IMR-90 (cell line): Measurements from ENCODE around the gene RNFT2. TPM values are rescaled to one million over a fixed set of nuclear protein-coding genes. Genes with fewer than 3 reads are reported as not detected.

Source experiments
- ATAC-seq: fragments of 200-7000 bp; cut with Tn5 transposase; 2 replicates; pipeline ENCODE4 v1.9.1; 2020; ENCODE audit warnings: low read depth, mild to moderate bottlenecking, moderate library complexity
- BruUV-seq: library from RNA; stranded (reverse); fragments of 400-500 nt; replicated peaks from 2 replicates; lab custom pipeline; 2021; lab: Mats Ljungman, UMichigan
- CTCF ChIA-PET: fragments of 300-600 bp; formaldehyde crosslinking; extraction: SDS; loops from one replicate; lab custom pipeline; 2021; ENCODE audit warnings: antibody characterized with exemption; lab: Yijun Ruan, JAX
- POLR2A ChIA-PET: fragments of 300-600 bp; sonication (Branson Sonifier 250); formaldehyde crosslinking; loops from one replicate; lab custom pipeline; 2022; ENCODE audit warnings: antibody characterized with exemption; ENCODE audit not compliant: unreplicated experiment; lab: Charles Lee
- DNase-seq: peaks from one replicate; pipeline ENCODE4 v3.0.0; 2013
- H2AFZ ChIP-seq: replicated peaks from 2 replicates; pipeline ENCODE3; 2013; ENCODE audit warnings: low read length, mild to moderate bottlenecking; ENCODE audit not compliant: poor library complexity
- H2AK5ac ChIP-seq: 2 replicates; pipeline ENCODE4 v1.6.1; 2013; ENCODE audit warnings: low read depth, low read length, inconsistent platforms
- H2AK9ac ChIP-seq: replicated peaks from 2 replicates; pipeline ENCODE3; 2013; ENCODE audit warnings: mild to moderate bottlenecking, low read depth, low read length, moderate library complexity; ENCODE audit not compliant: poor library complexity
- H2BK120ac ChIP-seq: 2 replicates; pipeline ENCODE4 v1.6.1; 2013; ENCODE audit warnings: low read depth, low read length, inconsistent platforms
- H2BK15ac ChIP-seq: 3 replicates; pipeline ENCODE4 v1.6.1; 2013; ENCODE audit warnings: low read depth, low read length, inconsistent platforms
- H2BK20ac ChIP-seq: 2 replicates; pipeline ENCODE4 v1.6.1; 2013; ENCODE audit warnings: low read depth, mild to moderate bottlenecking, inconsistent platforms, low read length, moderate library complexity
- H2BK5ac ChIP-seq: 2 replicates; pipeline ENCODE4 v1.6.1; 2013; ENCODE audit warnings: mild to moderate bottlenecking, low read depth, low read length, inconsistent platforms; ENCODE audit not compliant: poor library complexity, severe bottlenecking
- H3K14ac ChIP-seq: replicated peaks from 2 replicates; pipeline ENCODE4 v1.6.1; 2013; ENCODE audit warnings: low read depth, low read length, inconsistent platforms
- H3K18ac ChIP-seq: 2 replicates; pipeline ENCODE4 v1.6.1; 2013; ENCODE audit warnings: low read depth, low read length, control low read depth
- H3K23ac ChIP-seq: 2 replicates; pipeline ENCODE4 v1.6.1; 2013; ENCODE audit warnings: low read depth, low read length, inconsistent platforms
- H3K27ac ChIP-seq: 2 replicates; pipeline ENCODE4 v1.5.1; 2013; ENCODE audit warnings: mild to moderate bottlenecking, control low read depth, low read length; ENCODE audit not compliant: insufficient read depth
- H3K27me3 ChIP-seq: 2 replicates; pipeline ENCODE4 v1.6.1; 2013; ENCODE audit warnings: low read length; ENCODE audit not compliant: control insufficient read depth, insufficient read depth
- H3K36me3 ChIP-seq: 2 replicates; pipeline ENCODE4 v1.6.1; 2013; ENCODE audit warnings: low read length, mixed read lengths; ENCODE audit not compliant: control insufficient read depth, insufficient read depth
- H3K4ac ChIP-seq: 2 replicates; pipeline ENCODE4 v1.6.1; 2013; ENCODE audit warnings: low read depth, low read length, inconsistent platforms
- H3K4me1 ChIP-seq: 2 replicates; pipeline ENCODE4 v1.6.1; 2013; ENCODE audit warnings: low read length, mixed read lengths; ENCODE audit not compliant: control insufficient read depth, insufficient read depth
- H3K4me2 ChIP-seq: 2 replicates; pipeline ENCODE4 v1.6.1; 2013; ENCODE audit warnings: low read depth, mild to moderate bottlenecking, control low read depth, low read length, moderate library complexity
- H3K4me3 ChIP-seq: 2 replicates; pipeline ENCODE4 v1.5.1; 2013; ENCODE audit warnings: low read depth, mild to moderate bottlenecking, control low read depth, low read length, moderate library complexity; ENCODE audit not compliant: insufficient read depth
- H3K56ac ChIP-seq: 2 replicates; pipeline ENCODE4 v1.6.1; 2013; ENCODE audit warnings: low read length, inconsistent platforms; ENCODE audit not compliant: insufficient read depth; ENCODE audit errors: extremely low read depth
- H3K79me1 ChIP-seq, 2 experiments: 2 replicates each; pipeline ENCODE4 v1.6.1; 2013; ENCODE audit warnings: low read length in 2 of 2, inconsistent platforms in 1 of 2, low read depth in 1 of 2
- H3K9ac ChIP-seq: 2 replicates; pipeline ENCODE4 v1.6.1; 2013; ENCODE audit warnings: low read depth, low read length, control low read depth
- H3K9me1 ChIP-seq: 2 replicates; pipeline ENCODE4 v1.6.1; 2013; ENCODE audit warnings: low read length, inconsistent platforms; ENCODE audit not compliant: insufficient read depth
- H3K9me3 ChIP-seq: 2 replicates; pipeline ENCODE4 v1.6.1; 2013; ENCODE audit warnings: low read length; ENCODE audit not compliant: control insufficient read depth, insufficient read depth
- H4K20me1 ChIP-seq: 2 replicates; pipeline ENCODE4 v1.6.1; 2013; ENCODE audit warnings: low read length, inconsistent platforms; ENCODE audit not compliant: insufficient read depth
- H4K5ac ChIP-seq: 2 replicates; pipeline ENCODE4 v1.6.1; 2013; ENCODE audit warnings: mild to moderate bottlenecking, low read depth, low read length, control low read depth
- H4K8ac ChIP-seq, 2 experiments: 2 replicates each; pipeline ENCODE4 v1.6.1; 2013; ENCODE audit warnings: low read depth in 2 of 2, low read length in 2 of 2, control low read depth in 1 of 2, inconsistent platforms in 1 of 2
- H4K91ac ChIP-seq: 2 replicates; pipeline ENCODE4 v1.6.1; 2013; ENCODE audit warnings: low read depth, low read length, inconsistent platforms; ENCODE audit not compliant: insufficient read depth
- BHLHE40 ChIP-seq: fragments of 150-350 bp; IDR thresholded peaks from 2 replicates; pipeline ENCODE4 v1.6.1; 2016; ENCODE audit warnings: mild to moderate bottlenecking, low read depth, low read length
- CEBPB ChIP-seq: IDR thresholded peaks from 2 replicates; pipeline ENCODE4 v1.6.1; 2012; ENCODE audit warnings: low read depth, low read length, improper control_type of control experiment
- CHD1 ChIP-seq: IDR thresholded peaks from 2 replicates; pipeline ENCODE4 v1.6.1; 2012; ENCODE audit warnings: low read depth, low read length, improper control_type of control experiment
- MAFK ChIP-seq: IDR thresholded peaks from 2 replicates; pipeline ENCODE4 v1.6.1; 2012; ENCODE audit warnings: low read depth, low read length, improper control_type of control experiment
- MAZ ChIP-seq: IDR thresholded peaks from 2 replicates; pipeline ENCODE4 v1.6.1; 2012; ENCODE audit warnings: low read depth, mild to moderate bottlenecking, low read length, improper control_type of control experiment, moderate library complexity, borderline replicate concordance
- MXI1 ChIP-seq: IDR thresholded peaks from 2 replicates; pipeline ENCODE4 v1.6.1; 2012; ENCODE audit warnings: low read depth, mild to moderate bottlenecking, low read length, moderate library complexity, borderline replicate concordance
- NFE2L2 ChIP-seq: fragments of 150-350 bp; IDR thresholded peaks from 2 replicates; pipeline ENCODE4 v1.6.1; 2016; ENCODE audit warnings: low read depth, mild to moderate bottlenecking, low read length
- POLR2A ChIP-seq: IDR thresholded peaks from 2 replicates; pipeline ENCODE4 v1.6.1; 2012; ENCODE audit warnings: mild to moderate bottlenecking, low read depth, low read length
- RAD21 ChIP-seq: IDR thresholded peaks from 2 replicates; pipeline ENCODE4 v1.6.1; 2012; ENCODE audit warnings: low read length, improper control_type of control experiment
- RCOR1 ChIP-seq: IDR thresholded peaks from 2 replicates; pipeline ENCODE4 v1.6.1; 2012; ENCODE audit warnings: mild to moderate bottlenecking, low read length, improper control_type of control experiment; ENCODE audit not compliant: insufficient replicate concordance
- SMC3 ChIP-seq: fragments of 150-350 bp; IDR thresholded peaks from 2 replicates; pipeline ENCODE4 v1.6.1; 2016; ENCODE audit warnings: low read depth, mild to moderate bottlenecking, antibody characterized with exemption, low read length, moderate library complexity
- WGBS, 2 experiments: methylation state at CpG; one replicate each; pipeline versions ENCODE4 v1.1.5 to v1.1.7; 2013; ENCODE audit warnings: missing lambda C conversion rate in 2 of 2; ENCODE audit not compliant: insufficient read length in 1 of 2; ENCODE audit errors: extremely low coverage in 2 of 2; 5-methylcytosine and 5-hydroxymethylcytosine counted together
- dilution Hi-C: fragments of 300-500 bp; cut with HindIII; formaldehyde crosslinking; loops from one replicate; pipeline ENCODE4 v1.14.3; 2018; ENCODE audit warnings: low sequenced_read_pairs; ENCODE audit not compliant: unreplicated experiment
- in situ Hi-C: fragments of 300-500 bp; cut with MboI; formaldehyde crosslinking; loops from 3 replicates; pipeline ENCODE4 v1.14.3; 2019; ENCODE audit warnings: low sequenced_read_pairs, inconsistent platforms, mixed read lengths
- intact Hi-C: fragments of 100-400 bp; cut with micrococcal nuclease; formaldehyde crosslinking; loops from 2 replicates; pipeline ENCODE4 v1.10.0; 2022
- polyA plus RNA-seq, 3 experiments: library from polyadenylated mRNA; depleted of rRNA; stranded (reverse); fragments of >200 nt; gene quantifications; 2 replicates each; pipeline ENCODE4 v1.2.3, GENCODE V29; 2012; ENCODE audit warnings: low replicate concordance in 1 of 3
- total RNA-seq: library from RNA; depleted of rRNA; stranded (reverse); fragments of >200 nt; gene quantifications from 2 replicates; pipeline ENCODE4 v1.2.3, GENCODE V29; 2012
- TF ChIP-seq, protein P1 (sequence below): fragments of 150-350 bp; IDR thresholded peaks from 2 replicates; pipeline ENCODE4 v1.6.1; 2016; ENCODE audit warnings: low read depth, mild to moderate bottlenecking, low read length, moderate library complexity, borderline replicate concordance
- TF ChIP-seq, protein P2 (sequence below): conservative IDR thresholded peaks from 2 replicates; pipeline ENCODE4 v1.5.1; 2012; ENCODE audit warnings: mild to moderate bottlenecking, low read depth, low read length, improper control_type of control experiment
- TF ChIP-seq, protein P3 (sequence below): fragments of 150-350 bp; IDR thresholded peaks from 2 replicates; pipeline ENCODE4 v1.6.1; 2017; ENCODE audit warnings: mild to moderate bottlenecking, antibody characterized with exemption, low read length, low read depth

Gene RNFT2
- total and polyA plus RNA-seq, 2 of the 4 experiments (the other 2 are of a cell fraction): 1.6 to 2.3 TPM

DNA sequence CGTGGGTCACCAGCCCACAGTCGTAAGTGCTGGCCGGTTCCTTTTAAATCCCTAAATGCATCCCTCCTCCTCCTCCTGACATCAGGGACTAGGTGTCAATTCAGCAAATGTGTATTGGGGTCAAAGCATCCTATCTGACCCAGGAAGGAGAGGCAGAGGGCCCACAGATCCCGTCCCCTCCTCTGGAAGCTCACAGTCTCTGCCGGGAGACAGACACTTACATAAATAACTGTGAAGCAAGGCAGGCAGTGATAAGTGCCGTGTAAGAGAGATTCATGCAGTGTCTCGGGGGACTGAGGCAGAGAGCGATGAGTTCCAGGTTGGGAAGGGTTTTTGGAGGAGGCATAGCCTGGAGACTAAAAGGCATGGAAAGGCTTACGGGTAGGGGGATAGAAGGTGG lies 99.0 kb downstream of the RNFT2 start:
- no peak for TF ChIP-seq MAZ
- TF ChIP-seq, protein P1, sequence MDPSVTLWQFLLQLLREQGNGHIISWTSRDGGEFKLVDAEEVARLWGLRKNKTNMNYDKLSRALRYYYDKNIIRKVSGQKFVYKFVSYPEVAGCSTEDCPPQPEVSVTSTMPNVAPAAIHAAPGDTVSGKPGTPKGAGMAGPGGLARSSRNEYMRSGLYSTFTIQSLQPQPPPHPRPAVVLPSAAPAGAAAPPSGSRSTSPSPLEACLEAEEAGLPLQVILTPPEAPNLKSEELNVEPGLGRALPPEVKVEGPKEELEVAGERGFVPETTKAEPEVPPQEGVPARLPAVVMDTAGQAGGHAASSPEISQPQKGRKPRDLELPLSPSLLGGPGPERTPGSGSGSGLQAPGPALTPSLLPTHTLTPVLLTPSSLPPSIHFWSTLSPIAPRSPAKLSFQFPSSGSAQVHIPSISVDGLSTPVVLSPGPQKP: no peak
- no peak for TF ChIP-seq POLR2A
- TF ChIP-seq RAD21: no peak
- no peak for TF ChIP-seq NFE2L2
- no peak for TF ChIP-seq MAFK
- no peak for TF ChIP-seq MXI1
- no peak for TF ChIP-seq BHLHE40
- no peak for TF ChIP-seq CHD1
- TF ChIP-seq, protein P2, sequence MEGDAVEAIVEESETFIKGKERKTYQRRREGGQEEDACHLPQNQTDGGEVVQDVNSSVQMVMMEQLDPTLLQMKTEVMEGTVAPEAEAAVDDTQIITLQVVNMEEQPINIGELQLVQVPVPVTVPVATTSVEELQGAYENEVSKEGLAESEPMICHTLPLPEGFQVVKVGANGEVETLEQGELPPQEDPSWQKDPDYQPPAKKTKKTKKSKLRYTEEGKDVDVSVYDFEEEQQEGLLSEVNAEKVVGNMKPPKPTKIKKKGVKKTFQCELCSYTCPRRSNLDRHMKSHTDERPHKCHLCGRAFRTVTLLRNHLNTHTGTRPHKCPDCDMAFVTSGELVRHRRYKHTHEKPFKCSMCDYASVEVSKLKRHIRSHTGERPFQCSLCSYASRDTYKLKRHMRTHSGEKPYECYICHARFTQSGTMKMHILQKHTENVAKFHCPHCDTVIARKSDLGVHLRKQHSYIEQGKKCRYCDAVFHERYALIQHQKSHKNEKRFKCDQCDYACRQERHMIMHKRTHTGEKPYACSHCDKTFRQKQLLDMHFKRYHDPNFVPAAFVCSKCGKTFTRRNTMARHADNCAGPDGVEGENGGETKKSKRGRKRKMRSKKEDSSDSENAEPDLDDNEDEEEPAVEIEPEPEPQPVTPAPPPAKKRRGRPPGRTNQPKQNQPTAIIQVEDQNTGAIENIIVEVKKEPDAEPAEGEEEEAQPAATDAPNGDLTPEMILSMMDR: no peak
- TF ChIP-seq, protein P3, sequence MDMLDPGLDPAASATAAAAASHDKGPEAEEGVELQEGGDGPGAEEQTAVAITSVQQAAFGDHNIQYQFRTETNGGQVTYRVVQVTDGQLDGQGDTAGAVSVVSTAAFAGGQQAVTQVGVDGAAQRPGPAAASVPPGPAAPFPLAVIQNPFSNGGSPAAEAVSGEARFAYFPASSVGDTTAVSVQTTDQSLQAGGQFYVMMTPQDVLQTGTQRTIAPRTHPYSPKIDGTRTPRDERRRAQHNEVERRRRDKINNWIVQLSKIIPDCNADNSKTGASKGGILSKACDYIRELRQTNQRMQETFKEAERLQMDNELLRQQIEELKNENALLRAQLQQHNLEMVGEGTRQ: no peak
- no peak for TF ChIP-seq SMC3
- no peak for TF ChIP-seq RCOR1
- TF ChIP-seq CEBPB: no peak
- no peaks in the 10 kb centered on the region for H3K27me3 ChIP-seq
- H4K8ac ChIP-seq: no peak overlapping the region
- H3K4me1 ChIP-seq: no peaks in the 10 kb centered on the region
- H2AFZ ChIP-seq: no peak overlapping the region
- H3K4me2 ChIP-seq: no peak overlapping the region
- H2BK20ac ChIP-seq: no peak overlapping the region
- no peak overlapping the region for H4K5ac ChIP-seq
- ATAC-seq (no peak), DNase-seq (no peak)
- no peaks in the 10 kb centered on the region for H3K79me1 ChIP-seq
- H3K4me3 ChIP-seq: no peak overlapping the region
- no peak overlapping the region for H4K91ac ChIP-seq
- in situ Hi-C loops: no loop called here
- no peaks in the 10 kb centered on the region for H3K36me3 ChIP-seq
- dilution Hi-C loops: no loop called here
- H3K9me1 ChIP-seq: no peaks in the 10 kb centered on the region
- BruUV-seq: no TSS peak
- H2BK5ac ChIP-seq: no peak overlapping the region
- no peak overlapping the region for H2BK120ac ChIP-seq
- H3K23ac ChIP-seq: no peak overlapping the region
- H2AK5ac ChIP-seq: no peak overlapping the region
- POLR2A ChIA-PET: no interaction called here
- no peak overlapping the region for H3K14ac ChIP-seq
- no peak overlapping the region for H2BK15ac ChIP-seq
- H3K9ac ChIP-seq: no peak overlapping the region
- CTCF ChIA-PET: interaction anchor here (1.5 kb wide), 1 partner anchor 12 kb away, joined by 3 read pairs; no protein-coding TSS in a partner anchor
- no peak overlapping the region for H2AK9ac ChIP-seq
- no peaks in the 10 kb centered on the region for H3K9me3 ChIP-seq
- no peak overlapping the region for H3K56ac ChIP-seq
- WGBS, 2 experiments: 47% methylated on average over 3 of the region's 9 CpGs; no CpG with 5 or more reads in 1 of the 2 experiments
- no peak overlapping the region for H3K18ac ChIP-seq
- H3K27ac ChIP-seq: no peak overlapping the region
- no peaks in the 10 kb centered on the region for H4K20me1 ChIP-seq
- no peak overlapping the region for H3K4ac ChIP-seq
- intact Hi-C loops: no loop called here
